ENCODE data around the gene EARS2.

Gene EARS2

GRCh38 chr16:23556881-23557778 lies at the start of gene EARS2, which contains the start of gene UBFD1:
Gene EARS2, minus strand, starts transcription at chr16:23557350. Its CDS starts 7 bp downstream, at chr16:23557343.
Gene UBFD1, plus strand, starts transcription at chr16:23557727. Its CDS starts 16 bp downstream, at chr16:23557743.
- H3K4me1 ChIP-seq (ENCODE audit: control insufficient read depth in 1 of 2, insufficient read depth in 1 of 2, low read depth in 1 of 2, low read length in 1 of 2), result peaks cover 11 to 16% of the 10 kb centered on the region in 2 experiments
- peak within 1 kb of the TSS; percentile 78 for H3K27ac ChIP-seq
- no peaks in the 10 kb centered on the region for H3K9me3 ChIP-seq
- H3K4me3 ChIP-seq (ENCODE audit: low read depth in 1 of 2, low read length in 1 of 2), result peak within 1 kb of the TSS; percentile 75 to 81
- no peaks in the 10 kb centered on the region for H3K36me3 ChIP-seq
- no peaks in the 10 kb centered on the region for H3K27me3 ChIP-seq
- TF ChIP-seq, protein P1, sequence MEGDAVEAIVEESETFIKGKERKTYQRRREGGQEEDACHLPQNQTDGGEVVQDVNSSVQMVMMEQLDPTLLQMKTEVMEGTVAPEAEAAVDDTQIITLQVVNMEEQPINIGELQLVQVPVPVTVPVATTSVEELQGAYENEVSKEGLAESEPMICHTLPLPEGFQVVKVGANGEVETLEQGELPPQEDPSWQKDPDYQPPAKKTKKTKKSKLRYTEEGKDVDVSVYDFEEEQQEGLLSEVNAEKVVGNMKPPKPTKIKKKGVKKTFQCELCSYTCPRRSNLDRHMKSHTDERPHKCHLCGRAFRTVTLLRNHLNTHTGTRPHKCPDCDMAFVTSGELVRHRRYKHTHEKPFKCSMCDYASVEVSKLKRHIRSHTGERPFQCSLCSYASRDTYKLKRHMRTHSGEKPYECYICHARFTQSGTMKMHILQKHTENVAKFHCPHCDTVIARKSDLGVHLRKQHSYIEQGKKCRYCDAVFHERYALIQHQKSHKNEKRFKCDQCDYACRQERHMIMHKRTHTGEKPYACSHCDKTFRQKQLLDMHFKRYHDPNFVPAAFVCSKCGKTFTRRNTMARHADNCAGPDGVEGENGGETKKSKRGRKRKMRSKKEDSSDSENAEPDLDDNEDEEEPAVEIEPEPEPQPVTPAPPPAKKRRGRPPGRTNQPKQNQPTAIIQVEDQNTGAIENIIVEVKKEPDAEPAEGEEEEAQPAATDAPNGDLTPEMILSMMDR (IDR thresholded peaks at IDR 0.05), result peak; percentile 88

GRCh38 chr16:23597003-23597756 lies 40.0 kb upstream of the EARS2 start:
- H3K27ac ChIP-seq, result no peak overlapping the region
- TF ChIP-seq, protein P1 (IDR thresholded peaks at IDR 0.05), result no peak

DNA sequence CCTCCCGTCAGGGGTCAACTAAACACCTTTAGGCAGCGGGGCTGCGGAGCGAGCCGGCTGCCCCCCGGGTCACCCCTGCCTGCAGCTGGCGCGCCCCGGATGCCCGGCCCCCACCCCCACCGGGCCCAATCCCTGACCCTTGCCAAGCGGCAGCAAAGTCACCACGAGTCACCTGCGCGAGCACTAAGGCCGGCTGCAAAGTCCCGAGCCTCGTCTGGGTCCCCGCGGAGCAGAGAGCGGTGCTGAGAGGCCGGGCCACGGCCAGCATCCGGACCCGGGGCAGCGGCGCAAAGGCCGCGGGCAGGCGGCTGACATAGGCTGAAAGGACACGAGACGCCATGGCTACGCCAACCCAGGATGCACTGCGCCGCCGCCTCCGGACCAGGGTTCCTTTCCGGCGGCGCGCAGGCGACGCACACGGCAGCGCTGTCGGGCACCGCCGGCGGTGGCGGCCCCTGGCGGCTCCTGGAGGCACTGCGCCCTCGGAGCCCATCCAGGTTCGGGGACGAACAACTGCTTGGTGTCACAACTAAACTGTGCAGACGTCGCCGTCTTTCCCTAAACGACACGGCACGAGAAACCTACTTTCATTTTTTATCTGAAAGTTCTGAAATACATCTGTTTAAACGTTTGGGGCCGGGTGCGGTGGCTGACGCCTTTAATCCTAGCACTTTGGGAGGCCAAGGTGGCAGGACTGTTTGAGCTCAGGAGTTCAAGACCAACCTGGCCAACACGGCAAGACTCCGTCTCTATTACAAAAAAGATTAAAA lies 39.0 kb upstream of the EARS2 start, which contains the start of gene NDUFAB1:
Gene NDUFAB1, minus strand, starts transcription at position 366 of the 770 bp plus-strand sequence. Its CDS starts 26 bp downstream, at position 340.
- H3K9me3 ChIP-seq, result no peaks in the 10 kb centered on the region
- no peaks in the 10 kb centered on the region for H3K27me3 ChIP-seq
- TF ChIP-seq, protein P1 (IDR thresholded peaks at IDR 0.05), result peak; percentile 99
- H3K36me3 ChIP-seq, result peaks cover 10% of the 10 kb centered on the region
- peak within 1 kb of the TSS; percentile 68 to 87 for H3K4me3 ChIP-seq (ENCODE audit: low read depth in 1 of 2, low read length in 1 of 2)
- H3K4me1 ChIP-seq (ENCODE audit: control insufficient read depth in 1 of 2, insufficient read depth in 1 of 2, low read depth in 1 of 2, low read length in 1 of 2), result peaks cover 11 to 13% of the 10 kb centered on the region in 2 experiments
- H3K27ac ChIP-seq, result peak within 1 kb of the TSS; percentile 58

More at GRCh38 chr16:23597003-23597756, 40.0 kb upstream of the EARS2 start:
- no peaks in the 10 kb centered on the region for H3K9me3 ChIP-seq
- H3K4me1 ChIP-seq (ENCODE audit: control insufficient read depth in 1 of 2, insufficient read depth in 1 of 2, low read depth in 1 of 2, low read length in 1 of 2), result peaks cover 11 to 13% of the 10 kb centered on the region in 2 experiments
- H3K27me3 ChIP-seq, result no peaks in the 10 kb centered on the region
- peaks cover 5% of the 10 kb centered on the region for H3K36me3 ChIP-seq
- H3K4me3 ChIP-seq (ENCODE audit: low read depth in 1 of 2, low read length in 1 of 2), result no peak overlapping the region

DNA sequence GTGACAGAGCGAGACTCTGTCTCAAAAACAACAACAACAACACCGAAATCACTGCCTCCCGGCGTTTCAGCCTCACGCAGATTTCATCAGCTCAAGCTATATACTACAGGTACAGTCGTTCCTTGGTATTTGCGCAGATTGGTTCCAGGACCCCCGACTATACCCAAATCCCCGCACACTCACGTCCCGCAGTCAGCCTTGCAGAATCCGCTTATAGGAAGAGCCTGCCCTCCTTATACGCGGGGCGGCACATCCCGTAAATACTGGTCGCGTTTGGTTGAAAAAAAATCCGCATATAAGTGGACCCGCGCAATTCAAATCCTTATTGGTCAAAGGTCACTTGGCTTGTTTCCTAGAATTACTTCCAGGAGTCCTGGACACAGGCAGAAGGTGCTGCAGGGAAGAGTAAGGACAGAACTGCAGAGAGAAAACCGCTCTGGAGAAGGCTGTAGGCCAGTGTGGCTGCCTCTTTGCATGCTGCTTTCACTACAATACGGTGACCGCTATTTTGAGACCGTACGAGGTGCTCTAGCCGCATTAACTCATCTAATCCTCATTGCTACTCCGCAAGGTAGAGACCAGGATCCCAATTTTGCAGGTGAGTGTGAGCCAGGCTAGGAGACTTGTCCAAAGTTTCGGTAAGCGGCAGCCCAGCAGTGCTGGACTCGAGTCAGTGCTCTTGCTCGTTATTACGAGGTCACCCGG lies 38.2 kb upstream of the EARS2 start:
- Histone ChIP-seq H3K9me3 (no peaks in the 10 kb centered on the region), H3K27me3 (no peaks in the 10 kb centered on the region), H3K36me3 (peaks cover 16% of the 10 kb centered on the region), H3K4me1 (ENCODE audit: control insufficient read depth in 1 of 2, insufficient read depth in 1 of 2, low read depth in 1 of 2, low read length in 1 of 2) (peaks cover 11 to 13% of the 10 kb centered on the region in 2 experiments), H3K4me3 (ENCODE audit: low read depth in 1 of 2, low read length in 1 of 2) (peak overlapping the region; percentile 68 to 87), H3K27ac (peak overlapping the region; percentile 58)
- TF ChIP-seq, protein P1 (IDR thresholded peaks at IDR 0.05), result no peak

Measured in neutrophil (primary cell).